HepG2 (cell line): Measurements from ENCODE around the gene MAP2K6. TPM values are rescaled to one million over a fixed set of nuclear protein-coding genes. Genes with fewer than 3 reads are reported as not detected.
A peak's percentile ranks its signal among the peaks of the same experiment; 100 is the strongest.

Source experiments
- CREB1 ChIP-seq, 2 experiments: fragments of 450-650 bp in 1 of 2; IDR thresholded peaks; 2 replicates each; pipeline ENCODE4 v1.6.1; 2016 to 2017; ENCODE audit warnings: control low read depth in 1 of 2, mild to moderate bottlenecking in 1 of 2, missing compliant biosample characterization in 1 of 2, missing genetic modification characterization in 1 of 2
- FOXJ3 ChIP-seq: sonication (generic); formaldehyde crosslinking; IDR thresholded peaks from 2 replicates; pipeline ENCODE4 v1.4.0; 2020; ENCODE audit warnings: missing genetic modification reagents, mild to moderate bottlenecking, borderline replicate concordance
- HES4 ChIP-seq: sonication (generic); formaldehyde crosslinking; IDR thresholded peaks from 2 replicates; pipeline ENCODE4 v1.9.0; 2021; ENCODE audit warnings: mild to moderate bottlenecking, missing genetic modification reagents, borderline replicate concordance
- KDM5B ChIP-seq: sonication (generic); formaldehyde crosslinking; IDR thresholded peaks from 2 replicates; pipeline ENCODE4 v1.4.0; 2020; ENCODE audit warnings: missing genetic modification reagents, mild to moderate bottlenecking, borderline replicate concordance
- WIZ ChIP-seq: sonication (generic); formaldehyde crosslinking; IDR thresholded peaks from 2 replicates; pipeline ENCODE4 v1.5.1; 2020; ENCODE audit warnings: mild to moderate bottlenecking, missing genetic modification reagents
- ZNF33B ChIP-seq: sonication (generic); formaldehyde crosslinking; IDR thresholded peaks from 2 replicates; pipeline ENCODE4 v1.5.1; 2020; ENCODE audit warnings: mild to moderate bottlenecking, missing genetic modification reagents
- ZSCAN25 ChIP-seq: sonication (generic); formaldehyde crosslinking; IDR thresholded peaks from 2 replicates; pipeline ENCODE4 v1.8.0; 2022; ENCODE audit warnings: mild to moderate bottlenecking, missing genetic modification reagents
- polyA plus RNA-seq, 8 experiments: library from polyadenylated mRNA; depleted of rRNA in 3 of 8; stranded (reverse) in 7 of 8; unstranded in 1 of 8; fragments of >200 nt; fragmentation: Illumina TruSeq in 4 of 8; extraction: Trizol in 4 of 8; gene quantifications; 2 replicates each; pipeline versions ENCODE4 v1.2.1 to v1.2.3, GENCODE V29; 2011 to 2016; ENCODE audit warnings: low read depth in 4 of 8, missing spikeins in 1 of 8, mixed read lengths in 1 of 8; ENCODE audit not compliant: insufficient read depth in 1 of 8
- total RNA-seq, 5 experiments: library from RNA; depleted of rRNA; stranded (reverse); fragments of >200 nt; fragmentation: Illumina TruSeq; extraction: Trizol; gene quantifications; 2 replicates each; pipeline ENCODE4 v1.2.3, GENCODE V29; 2016; ENCODE audit warnings: low read depth in 1 of 5
- TF ChIP-seq, protein P1 (sequence below): sonication (generic); formaldehyde crosslinking; IDR thresholded peaks from 2 replicates; pipeline ENCODE4 v1.4.0; 2020; ENCODE audit warnings: missing genetic modification reagents, borderline replicate concordance
- TF ChIP-seq, protein P2 (sequence below): sonication (generic); formaldehyde crosslinking; IDR thresholded peaks from 2 replicates; pipeline ENCODE4 v1.9.0; 2021; ENCODE audit warnings: mild to moderate bottlenecking, missing genetic modification reagents
- TF ChIP-seq, protein P3 (sequence below): sonication (generic); formaldehyde crosslinking; conservative IDR thresholded peaks from 2 replicates; pipeline ENCODE4 v1.8.0; 2022; ENCODE audit warnings: low read depth, missing genetic modification reagents
- TF ChIP-seq, protein P4 (sequence below): sonication (generic); formaldehyde crosslinking; IDR thresholded peaks from 2 replicates; pipeline ENCODE4 v1.5.1; 2020; ENCODE audit warnings: mild to moderate bottlenecking, moderate library complexity, missing genetic modification reagents
- TF ChIP-seq, protein P5 (sequence below): sonication (generic); formaldehyde crosslinking; IDR thresholded peaks from 2 replicates; pipeline ENCODE4 v1.4.0; 2020; ENCODE audit warnings: mild to moderate bottlenecking, missing genetic modification reagents

MAP2K6 gene
- total and polyA plus RNA-seq, 2 of the 13 experiments (the other 11 are each of a cell fraction or from before 2014, with no cell fraction given) = 5.1 to 33.6 TPM

DNA sequence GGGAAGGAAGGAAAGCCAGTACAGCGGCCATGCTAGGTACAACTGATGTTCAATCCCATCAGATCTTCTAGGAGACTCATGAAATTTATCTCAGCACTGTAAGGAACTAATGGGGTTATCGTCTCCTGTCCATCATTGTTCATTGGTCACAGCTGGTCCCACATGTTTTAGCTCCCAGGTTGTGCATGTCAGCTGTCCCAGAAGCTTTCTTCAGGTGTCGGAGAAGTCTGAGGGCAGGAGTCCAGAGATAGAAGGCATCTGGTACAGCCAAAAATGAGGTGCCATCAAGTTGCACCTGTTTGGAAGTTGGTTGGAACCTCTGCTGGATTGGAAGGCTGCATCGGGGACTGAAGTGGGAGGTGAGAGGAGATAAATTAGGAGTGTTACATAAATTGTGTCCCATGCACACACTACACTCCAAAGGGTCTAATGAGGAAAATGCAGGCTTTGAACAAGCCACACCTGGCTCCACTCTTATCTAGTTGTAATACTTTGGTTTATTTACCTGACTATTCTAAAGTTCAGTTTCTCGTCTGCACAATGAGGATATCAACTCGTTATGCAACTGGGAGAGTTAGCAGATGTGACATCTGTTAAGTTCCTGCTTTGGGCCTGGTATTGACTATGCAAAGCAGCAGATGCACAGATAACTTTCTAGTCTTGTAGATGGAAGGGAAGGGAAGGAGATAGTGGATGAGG, 62.9 kb downstream of the MAP2K6 start (continued):
- TF ChIP-seq, protein P1, sequence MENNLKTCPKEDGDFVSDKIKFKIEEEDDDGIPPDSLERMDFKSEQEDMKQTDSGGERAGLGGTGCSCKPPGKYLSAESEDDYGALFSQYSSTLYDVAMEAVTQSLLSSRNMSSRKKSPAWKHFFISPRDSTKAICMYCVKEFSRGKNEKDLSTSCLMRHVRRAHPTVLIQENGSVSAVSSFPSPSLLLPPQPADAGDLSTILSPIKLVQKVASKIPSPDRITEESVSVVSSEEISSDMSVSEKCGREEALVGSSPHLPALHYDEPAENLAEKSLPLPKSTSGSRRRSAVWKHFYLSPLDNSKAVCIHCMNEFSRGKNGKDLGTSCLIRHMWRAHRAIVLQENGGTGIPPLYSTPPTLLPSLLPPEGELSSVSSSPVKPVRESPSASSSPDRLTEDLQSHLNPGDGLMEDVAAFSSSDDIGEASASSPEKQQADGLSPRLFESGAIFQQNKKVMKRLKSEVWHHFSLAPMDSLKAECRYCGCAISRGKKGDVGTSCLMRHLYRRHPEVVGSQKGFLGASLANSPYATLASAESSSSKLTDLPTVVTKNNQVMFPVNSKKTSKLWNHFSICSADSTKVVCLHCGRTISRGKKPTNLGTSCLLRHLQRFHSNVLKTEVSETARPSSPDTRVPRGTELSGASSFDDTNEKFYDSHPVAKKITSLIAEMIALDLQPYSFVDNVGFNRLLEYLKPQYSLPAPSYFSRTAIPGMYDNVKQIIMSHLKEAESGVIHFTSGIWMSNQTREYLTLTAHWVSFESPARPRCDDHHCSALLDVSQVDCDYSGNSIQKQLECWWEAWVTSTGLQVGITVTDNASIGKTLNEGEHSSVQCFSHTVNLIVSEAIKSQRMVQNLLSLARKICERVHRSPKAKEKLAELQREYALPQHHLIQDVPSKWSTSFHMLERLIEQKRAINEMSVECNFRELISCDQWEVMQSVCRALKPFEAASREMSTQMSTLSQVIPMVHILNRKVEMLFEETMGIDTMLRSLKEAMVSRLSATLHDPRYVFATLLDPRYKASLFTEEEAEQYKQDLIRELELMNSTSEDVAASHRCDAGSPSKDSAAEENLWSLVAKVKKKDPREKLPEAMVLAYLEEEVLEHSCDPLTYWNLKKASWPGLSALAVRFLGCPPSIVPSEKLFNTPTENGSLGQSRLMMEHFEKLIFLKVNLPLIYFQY (CRISPR knock-in tag) = 0 out of 2 replicates have a peak, but pooled peaks have one; percentile 27
- no peak for TF ChIP-seq ZNF33B (CRISPR knock-in tag)
- TF ChIP-seq, protein P2, sequence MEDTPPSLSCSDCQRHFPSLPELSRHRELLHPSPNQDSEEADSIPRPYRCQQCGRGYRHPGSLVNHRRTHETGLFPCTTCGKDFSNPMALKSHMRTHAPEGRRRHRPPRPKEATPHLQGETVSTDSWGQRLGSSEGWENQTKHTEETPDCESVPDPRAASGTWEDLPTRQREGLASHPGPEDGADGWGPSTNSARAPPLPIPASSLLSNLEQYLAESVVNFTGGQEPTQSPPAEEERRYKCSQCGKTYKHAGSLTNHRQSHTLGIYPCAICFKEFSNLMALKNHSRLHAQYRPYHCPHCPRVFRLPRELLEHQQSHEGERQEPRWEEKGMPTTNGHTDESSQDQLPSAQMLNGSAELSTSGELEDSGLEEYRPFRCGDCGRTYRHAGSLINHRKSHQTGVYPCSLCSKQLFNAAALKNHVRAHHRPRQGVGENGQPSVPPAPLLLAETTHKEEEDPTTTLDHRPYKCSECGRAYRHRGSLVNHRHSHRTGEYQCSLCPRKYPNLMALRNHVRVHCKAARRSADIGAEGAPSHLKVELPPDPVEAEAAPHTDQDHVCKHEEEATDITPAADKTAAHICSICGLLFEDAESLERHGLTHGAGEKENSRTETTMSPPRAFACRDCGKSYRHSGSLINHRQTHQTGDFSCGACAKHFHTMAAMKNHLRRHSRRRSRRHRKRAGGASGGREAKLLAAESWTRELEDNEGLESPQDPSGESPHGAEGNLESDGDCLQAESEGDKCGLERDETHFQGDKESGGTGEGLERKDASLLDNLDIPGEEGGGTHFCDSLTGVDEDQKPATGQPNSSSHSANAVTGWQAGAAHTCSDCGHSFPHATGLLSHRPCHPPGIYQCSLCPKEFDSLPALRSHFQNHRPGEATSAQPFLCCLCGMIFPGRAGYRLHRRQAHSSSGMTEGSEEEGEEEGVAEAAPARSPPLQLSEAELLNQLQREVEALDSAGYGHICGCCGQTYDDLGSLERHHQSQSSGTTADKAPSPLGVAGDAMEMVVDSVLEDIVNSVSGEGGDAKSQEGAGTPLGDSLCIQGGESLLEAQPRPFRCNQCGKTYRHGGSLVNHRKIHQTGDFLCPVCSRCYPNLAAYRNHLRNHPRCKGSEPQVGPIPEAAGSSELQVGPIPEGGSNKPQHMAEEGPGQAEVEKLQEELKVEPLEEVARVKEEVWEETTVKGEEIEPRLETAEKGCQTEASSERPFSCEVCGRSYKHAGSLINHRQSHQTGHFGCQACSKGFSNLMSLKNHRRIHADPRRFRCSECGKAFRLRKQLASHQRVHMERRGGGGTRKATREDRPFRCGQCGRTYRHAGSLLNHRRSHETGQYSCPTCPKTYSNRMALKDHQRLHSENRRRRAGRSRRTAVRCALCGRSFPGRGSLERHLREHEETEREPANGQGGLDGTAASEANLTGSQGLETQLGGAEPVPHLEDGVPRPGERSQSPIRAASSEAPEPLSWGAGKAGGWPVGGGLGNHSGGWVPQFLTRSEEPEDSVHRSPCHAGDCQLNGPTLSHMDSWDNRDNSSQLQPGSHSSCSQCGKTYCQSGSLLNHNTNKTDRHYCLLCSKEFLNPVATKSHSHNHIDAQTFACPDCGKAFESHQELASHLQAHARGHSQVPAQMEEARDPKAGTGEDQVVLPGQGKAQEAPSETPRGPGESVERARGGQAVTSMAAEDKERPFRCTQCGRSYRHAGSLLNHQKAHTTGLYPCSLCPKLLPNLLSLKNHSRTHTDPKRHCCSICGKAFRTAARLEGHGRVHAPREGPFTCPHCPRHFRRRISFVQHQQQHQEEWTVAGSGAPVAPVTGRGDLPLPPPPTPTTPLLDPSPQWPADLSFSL (CRISPR knock-in tag) = peak; percentile 43; the same call in 1 of the 2 replicates
- TF ChIP-seq FOXJ3 (CRISPR knock-in tag) = no peak
- no peak for TF ChIP-seq HES4 (CRISPR knock-in tag)
- TF ChIP-seq ZSCAN25 (CRISPR knock-in tag) = no peak
- no peak for TF ChIP-seq WIZ
- TF ChIP-seq, protein P3, sequence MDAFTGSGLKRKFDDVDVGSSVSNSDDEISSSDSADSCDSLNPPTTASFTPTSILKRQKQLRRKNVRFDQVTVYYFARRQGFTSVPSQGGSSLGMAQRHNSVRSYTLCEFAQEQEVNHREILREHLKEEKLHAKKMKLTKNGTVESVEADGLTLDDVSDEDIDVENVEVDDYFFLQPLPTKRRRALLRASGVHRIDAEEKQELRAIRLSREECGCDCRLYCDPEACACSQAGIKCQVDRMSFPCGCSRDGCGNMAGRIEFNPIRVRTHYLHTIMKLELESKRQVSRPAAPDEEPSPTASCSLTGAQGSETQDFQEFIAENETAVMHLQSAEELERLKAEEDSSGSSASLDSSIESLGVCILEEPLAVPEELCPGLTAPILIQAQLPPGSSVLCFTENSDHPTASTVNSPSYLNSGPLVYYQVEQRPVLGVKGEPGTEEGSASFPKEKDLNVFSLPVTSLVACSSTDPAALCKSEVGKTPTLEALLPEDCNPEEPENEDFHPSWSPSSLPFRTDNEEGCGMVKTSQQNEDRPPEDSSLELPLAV (CRISPR knock-in tag) = no peak
- TF ChIP-seq, protein P4, sequence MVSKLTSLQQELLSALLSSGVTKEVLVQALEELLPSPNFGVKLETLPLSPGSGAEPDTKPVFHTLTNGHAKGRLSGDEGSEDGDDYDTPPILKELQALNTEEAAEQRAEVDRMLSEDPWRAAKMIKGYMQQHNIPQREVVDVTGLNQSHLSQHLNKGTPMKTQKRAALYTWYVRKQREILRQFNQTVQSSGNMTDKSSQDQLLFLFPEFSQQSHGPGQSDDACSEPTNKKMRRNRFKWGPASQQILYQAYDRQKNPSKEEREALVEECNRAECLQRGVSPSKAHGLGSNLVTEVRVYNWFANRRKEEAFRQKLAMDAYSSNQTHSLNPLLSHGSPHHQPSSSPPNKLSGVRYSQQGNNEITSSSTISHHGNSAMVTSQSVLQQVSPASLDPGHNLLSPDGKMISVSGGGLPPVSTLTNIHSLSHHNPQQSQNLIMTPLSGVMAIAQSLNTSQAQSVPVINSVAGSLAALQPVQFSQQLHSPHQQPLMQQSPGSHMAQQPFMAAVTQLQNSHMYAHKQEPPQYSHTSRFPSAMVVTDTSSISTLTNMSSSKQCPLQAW = no peak
- no peak for TF ChIP-seq CREB1 (IDR thresholded peaks at IDR 0.05)
- peak; percentile 44; the same call in 1 of the 2 replicates for TF ChIP-seq CREB1 (CRISPR knock-in tag; IDR thresholded peaks at IDR 0.05)
- TF ChIP-seq KDM5B (CRISPR knock-in tag) = no peak
- TF ChIP-seq, protein P5, sequence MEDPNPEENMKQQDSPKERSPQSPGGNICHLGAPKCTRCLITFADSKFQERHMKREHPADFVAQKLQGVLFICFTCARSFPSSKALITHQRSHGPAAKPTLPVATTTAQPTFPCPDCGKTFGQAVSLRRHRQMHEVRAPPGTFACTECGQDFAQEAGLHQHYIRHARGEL = no peak
